MM.1S (cell line): ENCODE data around the gene SLC45A1.

Experiments used
- CTCF ChIP-seq: fragments of 300-600 bp; sonication (generic); IDR thresholded peaks from 2 replicates; pipeline ENCODE4 v1.5.1; 2016; ENCODE audit warnings: antibody characterized with exemption, low read length, mixed read lengths
- EZH2 ChIP-seq: fragments of 300-600 bp; sonication (generic); optimal IDR thresholded peaks from 2 replicates; pipeline ENCODE3; 2017; ENCODE audit warnings: low read depth, mild to moderate bottlenecking, antibody characterized with exemption, low read length, mixed read lengths

GRCh38 chr1:8313231-8313630 is 4.7 kb upstream of the SLC45A1 start:
- TF ChIP-seq CTCF (no peak), EZH2 (no peak)
